ENCODE results near the gene RXFP3. TPM values are rescaled to one million over a fixed set of nuclear protein-coding genes. Genes with fewer than 3 reads are reported as not detected.
"Not testable (repeated sequence)": the region's sequence is repeated elsewhere in the genome, so short reads cannot be mapped to it uniquely, and the experiment has no call there.

The RXFP3 gene
- total RNA-seq, 2 donors from 2014 or later: not detected

DNA sequence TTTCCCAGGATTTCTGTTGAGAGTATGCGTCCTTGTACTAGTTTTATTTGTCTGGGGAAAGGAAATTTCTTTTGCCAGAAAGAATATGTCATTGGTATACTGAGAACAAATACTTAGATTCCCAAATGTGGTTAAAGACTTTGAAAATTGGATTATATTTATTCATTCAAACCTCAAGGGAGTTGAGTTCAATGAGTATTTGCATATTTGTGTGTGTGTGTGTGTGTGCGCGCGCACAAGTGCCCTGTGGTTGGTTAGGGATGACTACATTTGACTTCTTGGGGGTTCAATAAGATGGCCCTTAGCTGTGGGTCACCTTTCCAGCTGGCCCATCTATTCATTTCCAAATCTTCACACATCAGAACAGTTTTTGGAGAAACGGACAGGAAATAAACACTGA is 4.9 kb downstream of the RXFP3 start:
- TF ChIP-seq, protein P1, sequence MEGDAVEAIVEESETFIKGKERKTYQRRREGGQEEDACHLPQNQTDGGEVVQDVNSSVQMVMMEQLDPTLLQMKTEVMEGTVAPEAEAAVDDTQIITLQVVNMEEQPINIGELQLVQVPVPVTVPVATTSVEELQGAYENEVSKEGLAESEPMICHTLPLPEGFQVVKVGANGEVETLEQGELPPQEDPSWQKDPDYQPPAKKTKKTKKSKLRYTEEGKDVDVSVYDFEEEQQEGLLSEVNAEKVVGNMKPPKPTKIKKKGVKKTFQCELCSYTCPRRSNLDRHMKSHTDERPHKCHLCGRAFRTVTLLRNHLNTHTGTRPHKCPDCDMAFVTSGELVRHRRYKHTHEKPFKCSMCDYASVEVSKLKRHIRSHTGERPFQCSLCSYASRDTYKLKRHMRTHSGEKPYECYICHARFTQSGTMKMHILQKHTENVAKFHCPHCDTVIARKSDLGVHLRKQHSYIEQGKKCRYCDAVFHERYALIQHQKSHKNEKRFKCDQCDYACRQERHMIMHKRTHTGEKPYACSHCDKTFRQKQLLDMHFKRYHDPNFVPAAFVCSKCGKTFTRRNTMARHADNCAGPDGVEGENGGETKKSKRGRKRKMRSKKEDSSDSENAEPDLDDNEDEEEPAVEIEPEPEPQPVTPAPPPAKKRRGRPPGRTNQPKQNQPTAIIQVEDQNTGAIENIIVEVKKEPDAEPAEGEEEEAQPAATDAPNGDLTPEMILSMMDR (IDR thresholded peaks at IDR 0.05): no peak
- no peak for TF ChIP-seq POLR2A (IDR thresholded peaks at IDR 0.05)
- intact Hi-C loops (cut with DNase I): no loop called here
- peaks cover 0 to 11% of the 10 kb centered on the region in 2 donors for H3K27me3 ChIP-seq

GRCh38 chr5:33944543-33945132 is 8.5 kb downstream of the RXFP3 start:
- TF ChIP-seq POLR2A (IDR thresholded peaks at IDR 0.05): no peak
- TF ChIP-seq, protein P1 (IDR thresholded peaks at IDR 0.05): no peak
- intact Hi-C loops (cut with DNase I): no loop called here

More for the DNA sequence above, 4.9 kb downstream of the RXFP3 start:
- ATAC-seq (no peak), DNase-seq (no peak)
- no peaks in the 10 kb centered on the region for H3K36me3 ChIP-seq (replicated peaks in 1 of 2; ENCODE audit: insufficient read depth in 1 of 2, low read depth in 2 of 2)
- H3K4me3 ChIP-seq: no peak overlapping the region
- no peaks in the 10 kb centered on the region for H3K9me3 ChIP-seq
- peaks cover 17% of the 10 kb centered on the region for H3K4me1 ChIP-seq
- WGBS, 2 donors: 72 to 75% methylated on average over 5 of the region's 5 CpGs
- no peak overlapping the region for H3K27ac ChIP-seq

DNA sequence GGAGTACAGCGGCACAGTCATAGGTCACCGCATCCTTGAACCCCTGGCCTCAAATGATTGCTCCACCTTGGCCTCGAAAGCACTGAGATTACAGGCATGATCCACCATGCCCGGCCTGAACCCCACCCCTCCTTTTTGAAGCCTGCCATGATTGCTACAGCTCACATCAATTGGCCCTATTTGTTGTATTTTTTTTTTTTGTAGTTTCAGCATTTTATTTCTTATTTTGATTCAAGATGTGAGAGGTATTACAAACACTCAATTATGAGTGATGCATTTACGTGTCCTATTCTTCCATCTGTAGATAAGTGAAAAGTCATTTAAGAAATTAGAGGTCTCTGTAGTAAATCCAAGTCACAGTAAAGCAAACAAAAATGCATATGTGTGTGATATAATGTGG is 16.0 kb downstream of the RXFP3 start:
- H3K27ac ChIP-seq; DNase-seq; H3K36me3 ChIP-seq (replicated peaks in 1 of 2; ENCODE audit: insufficient read depth in 1 of 2, low read depth in 2 of 2); H3K9me3 ChIP-seq; H3K4me1 ChIP-seq; H3K27me3 ChIP-seq; intact Hi-C loops (cut with DNase I); ATAC-seq; H3K4me3 ChIP-seq: not testable (repeated sequence)
- WGBS, 2 donors: 68 to 79% methylated on average over 5 of the region's 5 CpGs

More at GRCh38 chr5:33944543-33945132, 8.5 kb downstream of the RXFP3 start:
- DNase-seq: no peak
- Histone ChIP-seq H3K27me3 (no peaks in the 10 kb centered on the region), H3K4me3 (no peak overlapping the region), H3K36me3 (replicated peaks in 1 of 2; ENCODE audit: insufficient read depth in 1 of 2, low read depth in 2 of 2) (no peaks in the 10 kb centered on the region), H3K27ac (no peak overlapping the region), H3K9me3 (no peaks in the 10 kb centered on the region), H3K4me1 (no peaks in the 10 kb centered on the region)
- WGBS, 2 donors: 46 to 52% methylated on average over 12 of the region's 12 CpGs
- no peak for ATAC-seq

GRCh38 chr5:33957577-33958150 is 21.5 kb downstream of the RXFP3 start:
- H3K36me3 ChIP-seq (replicated peaks in 1 of 2; ENCODE audit: insufficient read depth in 1 of 2, low read depth in 2 of 2): no peaks in the 10 kb centered on the region
- H3K4me1 ChIP-seq: no peaks in the 10 kb centered on the region
- H3K27me3 ChIP-seq: no peaks in the 10 kb centered on the region
- no peak overlapping the region for H3K27ac ChIP-seq
- 63 to 67% methylated on average over 2 of the region's 2 CpGs for WGBS, 2 donors
- TF ChIP-seq POLR2A (IDR thresholded peaks at IDR 0.05): no peak
- TF ChIP-seq, protein P1 (IDR thresholded peaks at IDR 0.05): no peak
- ATAC-seq (no peak), DNase-seq (no peak)
- no peak overlapping the region for H3K4me3 ChIP-seq
- H3K9me3 ChIP-seq: no peaks in the 10 kb centered on the region
- intact Hi-C loops (cut with DNase I): no loop called here

DNA sequence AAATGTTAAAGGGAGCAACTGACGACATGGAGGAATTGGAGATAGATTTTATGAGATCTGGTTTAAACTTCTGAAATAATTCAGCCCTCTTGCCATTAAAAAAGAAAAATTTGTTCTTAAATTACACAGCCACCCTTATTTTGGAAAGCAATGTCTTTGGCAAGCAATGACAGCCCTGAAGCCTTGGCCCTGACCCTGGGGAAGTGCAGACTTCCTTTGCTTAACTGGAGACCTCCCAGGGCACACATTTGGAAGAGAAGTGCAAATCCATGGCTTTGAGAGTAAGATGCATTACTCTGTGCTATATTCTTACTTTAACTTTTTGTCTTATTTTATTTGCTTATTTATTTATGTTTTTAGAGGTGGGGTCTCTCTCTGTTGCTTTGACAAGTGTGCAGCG is 22.0 kb downstream of the RXFP3 start:
- ATAC-seq (no peak), DNase-seq (no peak)
- no peaks in the 10 kb centered on the region for H3K27me3 ChIP-seq
- 75 to 76% methylated on average over 2 of the region's 2 CpGs for WGBS, 2 donors
- no peaks in the 10 kb centered on the region for H3K4me1 ChIP-seq
- TF ChIP-seq POLR2A (IDR thresholded peaks at IDR 0.05): no peak
- TF ChIP-seq, protein P1 (IDR thresholded peaks at IDR 0.05): no peak
- no peaks in the 10 kb centered on the region for H3K9me3 ChIP-seq
- no peaks in the 10 kb centered on the region for H3K36me3 ChIP-seq (replicated peaks in 1 of 2; ENCODE audit: insufficient read depth in 1 of 2, low read depth in 2 of 2)
- intact Hi-C loops (cut with DNase I): no loop called here
- H3K4me3 ChIP-seq: no peak overlapping the region
- no peak overlapping the region for H3K27ac ChIP-seq
